Measurements from ENCODE around the gene KIF18A.

KIF18A gene

DNA sequence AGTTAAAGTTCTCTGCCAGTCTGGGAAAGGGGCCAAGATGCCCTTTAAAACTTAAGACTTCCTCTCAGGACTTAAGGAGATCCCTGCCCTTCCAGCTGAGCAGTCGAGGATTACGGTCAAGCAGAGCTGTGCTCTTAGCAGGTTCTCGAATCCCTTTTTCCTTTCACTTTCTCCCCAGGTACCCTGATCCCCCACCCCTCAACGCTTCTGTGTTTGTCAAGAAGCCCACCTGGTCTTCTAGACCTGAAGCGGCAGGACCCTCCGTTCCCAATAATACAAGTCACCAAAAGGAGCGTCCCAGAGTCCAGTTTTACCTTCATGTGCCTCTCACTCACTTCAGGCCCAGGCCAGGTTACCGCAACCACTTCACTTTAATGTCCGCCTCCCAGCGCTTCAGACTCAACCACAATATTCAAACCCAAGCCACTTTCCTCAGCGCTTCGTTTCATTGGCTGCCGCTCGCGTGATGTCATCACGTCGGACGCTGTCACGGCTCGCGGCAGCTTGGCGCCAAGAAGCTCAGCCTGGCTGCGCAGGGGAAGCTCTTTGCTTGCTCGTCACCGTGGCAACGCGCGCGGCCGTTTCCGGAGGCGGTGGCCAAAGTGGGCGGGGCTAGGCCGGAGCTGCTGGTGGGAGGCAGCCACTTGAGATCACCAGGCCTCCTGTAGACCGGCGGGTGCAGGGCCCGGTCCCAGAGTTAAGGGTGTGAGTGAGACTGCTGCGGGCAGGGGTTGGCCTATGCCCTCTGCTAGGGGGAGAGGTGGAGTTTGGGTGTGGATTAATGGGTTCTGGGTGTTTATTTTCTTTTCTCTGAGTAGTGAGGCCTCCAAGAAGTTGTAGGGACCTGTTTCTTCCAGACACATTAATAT lies at the start of gene KIF18A, which contains the start of gene METTL15:
Gene KIF18A, minus strand, starts transcription at position 407 of the 869 bp plus-strand sequence. CDS start 10,209 bp downstream, outside the sequence.
Gene METTL15, plus strand, starts transcription at position 639 of the 869 bp plus-strand sequence. CDS start 4,947 bp downstream, outside the sequence.
- Histone ChIP-seq H3K9ac (ENCODE audit: low read length in 5 of 5) (peak within 1 kb of the TSS; percentile 66 to 93 (median 77)), H3K4me1 (ENCODE audit: control insufficient read depth in 5 of 5, insufficient read depth in 5 of 5, low read length in 5 of 5) (peaks cover 0 to 34% (median 31%) of the 10 kb centered on the region in 5 donors), H3K36me3 (ENCODE audit: control insufficient read depth in 5 of 5, insufficient read depth in 5 of 5, low read length in 5 of 5) (no peaks in the 10 kb centered on the region), H3K9me3 (ENCODE audit: control insufficient read depth in 5 of 5, low read length in 5 of 5) (no peaks in the 10 kb centered on the region), H3K4me3 (ENCODE audit: low read depth in 1 of 5, low read length in 5 of 5) (peak within 1 kb of the TSS; percentile 66 to 98 (median 82)), H3K27ac (ENCODE audit: low read depth, low read length) (peak within 1 kb of the TSS; percentile 90), H3K27me3 (ENCODE audit: control insufficient read depth in 5 of 5, insufficient read depth in 4 of 5, low read length in 5 of 5) (no peaks in the 10 kb centered on the region)

DNA sequence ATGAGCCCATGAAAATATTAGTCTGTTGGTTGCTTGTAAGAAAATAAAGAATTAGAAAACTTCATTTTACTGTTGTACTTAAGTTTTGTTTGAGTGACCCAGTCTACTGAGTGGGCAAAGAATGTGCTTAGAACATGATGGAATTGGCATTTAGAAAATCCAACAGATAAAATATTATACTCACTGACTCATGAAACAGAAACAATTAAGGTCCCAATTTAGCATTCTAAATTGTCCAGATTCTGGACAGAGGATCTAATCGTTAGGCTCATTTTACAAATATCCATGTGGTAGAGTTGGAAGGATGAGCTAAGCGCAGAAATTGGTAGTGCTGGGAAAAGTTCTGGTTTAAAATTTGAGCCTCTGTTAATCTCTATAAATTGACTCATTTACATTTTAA lies 45.6 kb upstream of the KIF18A start:
- H3K4me3 ChIP-seq (ENCODE audit: low read depth in 1 of 5, low read length in 5 of 5), result no peak overlapping the region
- H3K4me1 ChIP-seq (ENCODE audit: control insufficient read depth in 5 of 5, insufficient read depth in 5 of 5, low read length in 5 of 5), result no peaks in the 10 kb centered on the region
- H3K36me3 ChIP-seq (ENCODE audit: control insufficient read depth in 5 of 5, insufficient read depth in 5 of 5, low read length in 5 of 5), result peaks cover 16 to 20% (median 17%) of the 10 kb centered on the region in 5 donors
- no peak overlapping the region for H3K27ac ChIP-seq (ENCODE audit: low read depth, low read length)
- H3K27me3 ChIP-seq (ENCODE audit: control insufficient read depth in 5 of 5, insufficient read depth in 4 of 5, low read length in 5 of 5), result no peaks in the 10 kb centered on the region
- no peaks in the 10 kb centered on the region for H3K9me3 ChIP-seq (ENCODE audit: control insufficient read depth in 5 of 5, low read length in 5 of 5)
- H3K9ac ChIP-seq (ENCODE audit: low read length in 5 of 5), result no peak overlapping the region

DNA sequence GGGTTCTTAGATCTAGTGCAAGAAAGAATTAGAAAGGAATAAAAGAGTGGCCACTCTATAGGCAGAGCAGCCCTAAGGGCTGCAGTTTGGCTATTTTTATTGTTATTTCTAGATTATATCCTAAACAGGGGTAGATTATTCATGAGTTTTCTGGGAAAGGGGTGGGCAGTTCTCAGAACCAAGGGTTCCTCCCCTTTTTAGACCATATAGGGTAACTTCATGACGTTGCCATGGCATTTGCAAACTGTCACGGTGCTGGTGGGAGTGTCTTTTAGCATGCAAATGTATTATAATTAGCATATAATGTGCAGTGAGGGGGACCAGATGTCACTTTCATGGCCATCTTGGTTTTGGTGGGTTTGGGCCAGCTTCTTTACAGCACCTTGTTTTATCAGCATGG lies 44.8 kb upstream of the KIF18A start:
- no peaks in the 10 kb centered on the region for H3K4me1 ChIP-seq (ENCODE audit: control insufficient read depth in 5 of 5, insufficient read depth in 5 of 5, low read length in 5 of 5)
- no peak overlapping the region for H3K27ac ChIP-seq (ENCODE audit: low read depth, low read length)
- H3K9ac ChIP-seq (ENCODE audit: low read length in 5 of 5), result no peak overlapping the region
- no peaks in the 10 kb centered on the region for H3K9me3 ChIP-seq (ENCODE audit: control insufficient read depth in 5 of 5, low read length in 5 of 5)
- H3K36me3 ChIP-seq (ENCODE audit: control insufficient read depth in 5 of 5, insufficient read depth in 5 of 5, low read length in 5 of 5), result peaks cover 9 to 16% (median 11%) of the 10 kb centered on the region in 5 donors
- H3K4me3 ChIP-seq (ENCODE audit: low read depth in 1 of 5, low read length in 5 of 5), result no peak overlapping the region
- H3K27me3 ChIP-seq (ENCODE audit: control insufficient read depth in 5 of 5, insufficient read depth in 4 of 5, low read length in 5 of 5), result no peaks in the 10 kb centered on the region

DNA sequence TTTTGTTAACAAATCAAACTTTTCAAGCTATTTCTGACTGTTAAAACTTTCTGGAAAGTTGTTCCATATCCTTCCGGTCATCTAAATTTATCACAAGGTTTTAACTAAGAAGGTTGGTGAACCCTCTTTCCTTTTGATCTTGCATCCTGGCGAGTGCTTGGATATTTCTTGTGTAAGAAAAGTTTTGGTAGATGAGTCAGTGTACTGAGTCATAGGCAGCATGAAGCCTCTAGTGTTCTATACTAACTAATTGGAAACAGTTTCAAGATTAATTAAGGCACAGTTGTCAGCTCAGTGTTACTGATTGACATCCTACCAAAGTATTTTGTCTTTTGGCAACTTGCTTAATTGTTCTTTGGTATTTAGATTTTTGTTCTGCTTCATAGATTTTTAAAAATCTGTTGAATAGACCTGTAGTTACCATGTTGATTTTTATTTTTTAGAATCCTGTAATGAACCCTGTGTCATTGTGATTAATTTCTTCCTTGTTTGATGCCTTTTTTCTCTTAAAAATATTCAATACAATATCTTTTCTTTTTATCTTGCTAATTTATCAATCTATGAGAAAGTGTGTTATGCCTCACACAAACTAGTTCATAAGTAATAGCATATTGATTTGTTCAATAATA lies 38.3 kb upstream of the KIF18A start:
- Histone ChIP-seq H3K9ac (ENCODE audit: low read length in 5 of 5) (no peak overlapping the region), H3K27ac (ENCODE audit: low read depth, low read length) (no peak overlapping the region), H3K9me3 (ENCODE audit: control insufficient read depth in 5 of 5, low read length in 5 of 5) (peaks cover 0 to 3% (median under 1%) of the 10 kb centered on the region in 5 donors), H3K27me3 (ENCODE audit: control insufficient read depth in 5 of 5, insufficient read depth in 4 of 5, low read length in 5 of 5) (no peaks in the 10 kb centered on the region), H3K4me3 (ENCODE audit: low read depth in 1 of 5, low read length in 5 of 5) (no peak overlapping the region), H3K4me1 (ENCODE audit: control insufficient read depth in 5 of 5, insufficient read depth in 5 of 5, low read length in 5 of 5) (no peaks in the 10 kb centered on the region), H3K36me3 (ENCODE audit: control insufficient read depth in 5 of 5, insufficient read depth in 5 of 5, low read length in 5 of 5) (peaks cover 0 to 2% (median 0%) of the 10 kb centered on the region in 5 donors)

DNA sequence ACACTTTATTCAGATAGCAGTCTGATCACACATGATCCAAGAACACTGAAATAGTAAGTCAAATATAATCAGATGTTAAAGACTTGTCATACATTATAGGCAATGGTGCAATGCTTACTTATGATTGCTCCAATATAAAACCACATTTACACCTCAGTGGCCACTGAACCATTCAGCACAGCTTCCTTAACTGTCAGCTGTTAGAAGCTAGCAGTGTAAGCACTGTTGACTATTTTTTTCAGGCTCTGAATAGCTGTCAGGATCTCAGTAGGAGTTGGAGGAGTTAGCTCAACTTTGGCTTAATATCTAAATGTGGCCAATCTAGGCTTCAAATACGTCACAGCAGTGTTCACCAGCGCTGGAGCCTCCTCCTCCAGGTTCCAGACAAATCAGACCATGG lies 36.9 kb upstream of the KIF18A start:
- no peak overlapping the region for H3K4me3 ChIP-seq (ENCODE audit: low read depth in 1 of 5, low read length in 5 of 5)
- no peaks in the 10 kb centered on the region for H3K27me3 ChIP-seq (ENCODE audit: control insufficient read depth in 5 of 5, insufficient read depth in 4 of 5, low read length in 5 of 5)
- peaks cover 0 to 8% (median 0%) of the 10 kb centered on the region in 5 donors for H3K36me3 ChIP-seq (ENCODE audit: control insufficient read depth in 5 of 5, insufficient read depth in 5 of 5, low read length in 5 of 5)
- H3K4me1 ChIP-seq (ENCODE audit: control insufficient read depth in 5 of 5, insufficient read depth in 5 of 5, low read length in 5 of 5), result no peaks in the 10 kb centered on the region
- H3K27ac ChIP-seq (ENCODE audit: low read depth, low read length), result no peak overlapping the region
- peaks cover 8 to 17% (median 14%) of the 10 kb centered on the region in 5 donors for H3K9me3 ChIP-seq (ENCODE audit: control insufficient read depth in 5 of 5, low read length in 5 of 5)
- H3K9ac ChIP-seq (ENCODE audit: low read length in 5 of 5), result no peak overlapping the region

DNA sequence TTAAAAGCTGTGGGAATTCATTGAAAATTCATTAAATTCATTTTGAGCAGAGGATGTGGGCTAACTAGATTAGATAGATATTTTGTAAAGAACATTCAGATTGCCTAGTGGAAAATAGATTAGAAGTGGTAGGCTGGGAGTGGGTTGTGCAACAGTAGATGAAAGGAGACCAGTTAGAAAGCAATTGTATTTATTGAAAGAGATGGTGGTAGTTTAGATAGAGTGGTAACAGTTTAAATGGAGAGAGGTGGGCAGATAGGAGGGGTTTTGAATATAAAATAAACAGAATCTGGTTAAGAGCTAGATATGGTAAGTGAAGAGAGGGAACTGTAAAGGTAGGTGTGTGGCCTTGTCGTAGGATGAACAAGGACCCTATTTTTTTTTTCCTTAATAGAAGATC lies 34.8 kb upstream of the KIF18A start:
- Histone ChIP-seq H3K36me3 (ENCODE audit: control insufficient read depth in 5 of 5, insufficient read depth in 5 of 5, low read length in 5 of 5) (peaks cover 0 to 8% (median 0%) of the 10 kb centered on the region in 5 donors), H3K9ac (ENCODE audit: low read length in 5 of 5) (no peak overlapping the region), H3K9me3 (ENCODE audit: control insufficient read depth in 5 of 5, low read length in 5 of 5) (peaks cover 8 to 21% (median 19%) of the 10 kb centered on the region in 5 donors), H3K4me3 (ENCODE audit: low read depth in 1 of 5, low read length in 5 of 5) (no peak overlapping the region), H3K4me1 (ENCODE audit: control insufficient read depth in 5 of 5, insufficient read depth in 5 of 5, low read length in 5 of 5) (no peaks in the 10 kb centered on the region), H3K27ac (ENCODE audit: low read depth, low read length) (no peak overlapping the region), H3K27me3 (ENCODE audit: control insufficient read depth in 5 of 5, insufficient read depth in 4 of 5, low read length in 5 of 5) (no peaks in the 10 kb centered on the region)

DNA sequence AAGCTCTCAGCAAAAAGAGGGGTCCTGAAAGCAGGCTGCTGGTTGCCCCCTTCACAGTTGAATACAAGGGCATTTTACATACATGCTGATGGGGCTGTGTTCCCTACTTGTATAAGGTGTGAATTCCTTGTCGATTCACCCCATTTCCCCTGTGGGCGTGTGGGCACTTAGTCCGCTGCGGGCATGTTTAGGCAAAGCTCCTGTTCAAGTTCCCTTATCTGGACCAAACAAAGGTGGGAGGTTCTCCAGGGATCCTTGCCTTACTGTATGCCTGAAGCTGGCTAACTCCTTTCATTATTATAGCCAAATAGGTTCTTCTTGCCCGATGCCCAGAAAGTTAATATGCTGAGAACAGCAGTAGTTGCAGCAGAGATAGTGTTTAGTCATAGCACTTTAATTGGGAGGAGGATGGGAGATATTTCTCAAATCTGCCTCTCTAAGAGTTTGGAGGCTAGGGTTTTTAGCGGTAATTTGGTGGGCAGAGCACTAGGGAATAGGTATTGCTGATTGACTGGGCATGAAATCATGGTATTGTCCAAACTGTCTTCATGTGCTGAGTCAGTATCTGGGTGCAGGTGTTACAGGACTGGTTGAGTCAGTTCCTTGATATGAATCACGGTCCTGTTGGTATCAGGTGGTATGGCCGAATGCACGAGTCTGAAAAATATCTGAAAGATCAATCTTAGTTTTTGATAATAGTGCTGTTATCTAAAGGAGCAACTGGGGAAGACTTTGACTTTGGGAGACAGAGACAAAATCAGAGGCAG lies 32.9 kb upstream of the KIF18A start:
- no peaks in the 10 kb centered on the region for H3K27me3 ChIP-seq (ENCODE audit: control insufficient read depth in 5 of 5, insufficient read depth in 4 of 5, low read length in 5 of 5)
- H3K27ac ChIP-seq (ENCODE audit: low read depth, low read length), result no peak overlapping the region
- H3K4me1 ChIP-seq (ENCODE audit: control insufficient read depth in 5 of 5, insufficient read depth in 5 of 5, low read length in 5 of 5), result no peaks in the 10 kb centered on the region
- H3K9ac ChIP-seq (ENCODE audit: low read length in 5 of 5), result no peak overlapping the region
- peaks cover 0 to 8% (median 2%) of the 10 kb centered on the region in 5 donors for H3K36me3 ChIP-seq (ENCODE audit: control insufficient read depth in 5 of 5, insufficient read depth in 5 of 5, low read length in 5 of 5)
- peaks cover 8 to 21% (median 19%) of the 10 kb centered on the region in 5 donors for H3K9me3 ChIP-seq (ENCODE audit: control insufficient read depth in 5 of 5, low read length in 5 of 5)
- peak overlapping the region in 2 of 5 donors; percentile 11 to 39 for H3K4me3 ChIP-seq (ENCODE audit: low read depth in 1 of 5, low read length in 5 of 5)

DNA sequence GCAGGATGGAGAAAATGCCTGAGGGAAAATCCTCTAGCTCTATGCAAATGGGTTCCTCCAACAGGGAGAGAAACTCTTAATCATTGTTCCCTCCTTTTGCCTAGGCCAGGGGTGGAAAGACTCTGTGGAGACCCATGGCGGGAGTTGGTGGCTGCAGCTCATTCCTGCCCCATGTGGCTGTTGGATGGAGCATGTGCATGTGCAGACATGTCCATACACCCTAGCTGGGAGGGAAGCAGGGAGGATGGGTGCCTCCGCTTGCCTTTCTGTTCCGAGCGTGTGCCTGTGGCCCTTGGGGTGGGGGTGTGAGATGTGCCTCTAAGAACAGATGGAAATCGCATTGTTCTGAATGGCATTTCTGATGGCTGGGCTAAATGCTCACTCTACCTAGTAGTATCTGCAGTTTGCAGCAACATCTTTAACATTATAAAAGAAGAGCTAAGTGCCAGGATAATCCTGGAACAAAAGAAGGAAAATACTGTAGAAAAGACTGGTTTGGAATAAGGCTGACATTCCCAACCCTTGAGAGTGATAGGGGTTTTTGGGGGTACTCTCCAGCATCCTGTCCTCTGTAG lies 32.0 kb upstream of the KIF18A start:
- H3K4me3 ChIP-seq (ENCODE audit: low read depth in 1 of 5, low read length in 5 of 5), result peak overlapping the region in 2 of 5 donors; percentile 8 to 33
- peaks cover 0 to 8% (median 6%) of the 10 kb centered on the region in 5 donors for H3K36me3 ChIP-seq (ENCODE audit: control insufficient read depth in 5 of 5, insufficient read depth in 5 of 5, low read length in 5 of 5)
- peaks cover 8 to 21% (median 19%) of the 10 kb centered on the region in 5 donors for H3K9me3 ChIP-seq (ENCODE audit: control insufficient read depth in 5 of 5, low read length in 5 of 5)
- H3K27ac ChIP-seq (ENCODE audit: low read depth, low read length), result no peak overlapping the region
- no peaks in the 10 kb centered on the region for H3K4me1 ChIP-seq (ENCODE audit: control insufficient read depth in 5 of 5, insufficient read depth in 5 of 5, low read length in 5 of 5)
- H3K27me3 ChIP-seq (ENCODE audit: control insufficient read depth in 5 of 5, insufficient read depth in 4 of 5, low read length in 5 of 5), result no peaks in the 10 kb centered on the region
- H3K9ac ChIP-seq (ENCODE audit: low read length in 5 of 5), result no peak overlapping the region

DNA sequence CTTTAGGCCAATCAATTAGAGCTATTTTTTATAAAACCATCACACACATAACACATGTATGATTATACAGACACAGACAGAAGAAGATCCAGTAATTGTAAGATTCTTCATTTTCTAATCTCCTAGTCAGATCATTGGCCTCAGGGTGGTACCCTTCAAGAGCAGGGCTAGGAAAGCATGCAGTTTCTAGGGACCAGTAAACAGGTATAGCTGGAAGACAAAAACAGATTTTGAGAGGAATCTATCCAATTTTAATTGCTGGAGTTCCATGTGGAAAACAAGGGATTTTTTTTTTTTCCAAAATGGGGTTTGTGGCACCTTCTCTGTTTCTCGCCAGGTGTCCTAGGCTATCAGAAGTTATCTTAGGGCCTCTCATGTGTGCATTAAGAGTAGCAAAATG lies 29.9 kb upstream of the KIF18A start:
- Histone ChIP-seq H3K9ac (ENCODE audit: low read length in 5 of 5) (no peak overlapping the region), H3K27ac (ENCODE audit: low read depth, low read length) (no peak overlapping the region), H3K9me3 (ENCODE audit: control insufficient read depth in 5 of 5, low read length in 5 of 5) (peaks cover 8 to 21% (median 19%) of the 10 kb centered on the region in 5 donors), H3K4me3 (ENCODE audit: low read depth in 1 of 5, low read length in 5 of 5) (no peak overlapping the region), H3K36me3 (ENCODE audit: control insufficient read depth in 5 of 5, insufficient read depth in 5 of 5, low read length in 5 of 5) (peaks cover 0 to 12% (median 10%) of the 10 kb centered on the region in 5 donors), H3K4me1 (ENCODE audit: control insufficient read depth in 5 of 5, insufficient read depth in 5 of 5, low read length in 5 of 5) (no peaks in the 10 kb centered on the region), H3K27me3 (ENCODE audit: control insufficient read depth in 5 of 5, insufficient read depth in 4 of 5, low read length in 5 of 5) (no peaks in the 10 kb centered on the region)

All from subcutaneous abdominal adipose tissue (tissue), 5 donors.